ENCODE data around the gene EXOSC1. TPM values are rescaled to one million over a fixed set of nuclear protein-coding genes. Genes with fewer than 3 reads are reported as not detected.

EXOSC1 gene
- total RNA-seq, 4 donors from 2014 or later, result 12.4 to 44.8 (median 24.7) TPM

GRCh38 chr10:97406064-97406463 lies 39.7 kb downstream of the EXOSC1 start:
- Histone ChIP-seq H3K27ac (peak overlapping the region in 1 of 4 donors; percentile 22), H3K4me3 (no peak overlapping the region), H3K27me3 (no peaks in the 10 kb centered on the region), H3K4me1 (peaks cover 20 to 44% (median 33%) of the 10 kb centered on the region in 3 donors), H3K36me3 (no peaks in the 10 kb centered on the region), H3K9me3 (no peaks in the 10 kb centered on the region)
- TF ChIP-seq CTCF (IDR thresholded peaks at IDR 0.05) (no peak), POLR2A (IDR thresholded peaks at IDR 0.05) (no peak)
- intact Hi-C loops (cut with DNase I), result no loop called here
- no peak for DNase-seq
- 70 to 75% methylated on average over 3 of the region's 3 CpGs for WGBS, 2 donors

- DNase-seq, result no peak
- Histone ChIP-seq H3K9me3 (no peaks in the 10 kb centered on the region), H3K4me3 (no peak overlapping the region), H3K27me3 (no peaks in the 10 kb centered on the region), H3K27ac (no peak overlapping the region), H3K4me1 (peaks cover 24 to 47% (median 36%) of the 10 kb centered on the region in 3 donors), H3K36me3 (peaks cover 0 to under 1% (median 0%) of the 10 kb centered on the region in 3 donors)
- TF ChIP-seq CTCF (IDR thresholded peaks at IDR 0.05), result no peak
- TF ChIP-seq POLR2A (IDR thresholded peaks at IDR 0.05), result no peak
- intact Hi-C loops (cut with DNase I), result no loop called here
Observed at GRCh38 chr10:97404044-97404443, 41.8 kb downstream of the EXOSC1 start.

- H3K27ac ChIP-seq, result peak overlapping the region in 3 of 4 donors; percentile 84 to 89 (median 88)
- TF ChIP-seq CTCF (IDR thresholded peaks at IDR 0.05) (no peak), POLR2A (IDR thresholded peaks at IDR 0.05) (no peak)
- H3K27me3 ChIP-seq, result no peaks in the 10 kb centered on the region
- no peaks in the 10 kb centered on the region for H3K9me3 ChIP-seq
- H3K36me3 ChIP-seq, result peaks cover 0 to 23% (median under 1%) of the 10 kb centered on the region in 3 donors
- no peak for DNase-seq
- peaks cover 3 to 22% (median 14%) of the 10 kb centered on the region in 3 donors for H3K4me1 ChIP-seq
- H3K4me3 ChIP-seq, result peak overlapping the region in 3 of 4 donors; percentile 67 to 87 (median 81)
- intact Hi-C loops (cut with DNase I), result no loop called here
- 74 to 100% methylated on average over 3 to 13 of the region's 13 CpGs for WGBS, 2 donors
Observed at GRCh38 chr10:97401455-97401919, 44.3 kb downstream of the EXOSC1 start.

GRCh38 chr10:97400665-97401454 lies 44.9 kb downstream of the EXOSC1 start, which contains the start of gene RRP12:
Gene RRP12, minus strand, starts transcription at chr10:97401340. Its CDS starts 109 bp downstream, at chr10:97401231.
- peaks cover 3 to 20% (median 12%) of the 10 kb centered on the region in 3 donors for H3K4me1 ChIP-seq
- peak; percentile 73 for DNase-seq
- intact Hi-C loops (cut with DNase I), result no loop called here
- H3K36me3 ChIP-seq, result peaks cover 0 to 29% (median 7%) of the 10 kb centered on the region in 3 donors
- H3K27me3 ChIP-seq, result no peaks in the 10 kb centered on the region
- peak within 1 kb of the TSS; percentile 67 to 87 (median 80) for H3K4me3 ChIP-seq
- H3K9me3 ChIP-seq, result no peaks in the 10 kb centered on the region
- WGBS, 2 donors, result 1% methylated on average over 11 to 17 of the region's 39 CpGs
- TF ChIP-seq POLR2A (IDR thresholded peaks at IDR 0.05) (peak in 1 of 4 donors; percentile 43), CTCF (IDR thresholded peaks at IDR 0.05) (peak in 1 of 6 experiments; percentile 18)
- H3K27ac ChIP-seq, result peak within 1 kb of the TSS; percentile 83 to 89 (median 86)
